ENCODE data around the gene NALCN. TPM values are rescaled to one million over a fixed set of nuclear protein-coding genes. Genes with fewer than 3 reads are reported as not detected.

Gene NALCN
- total RNA-seq, 3 donors from 2014 or later (not counting 1 experiment from before 2014, with no cell fraction given): not detected

- Mint-ChIP-seq H3K27me3 (ENCODE audit: low read depth in 2 of 2) (no peaks in the 10 kb centered on the region), H3K4me3 (no peak overlapping the region), H3K4me1 (no peaks in the 10 kb centered on the region), H3K27ac (no peak overlapping the region), H3K36me3 (no peaks in the 10 kb centered on the region), H3K9me3 (peaks cover 0 to 7% of the 10 kb centered on the region in 2 donors)
- no peak for ATAC-seq
- DNase-seq: no peak
- TF ChIP-seq CTCF (IDR thresholded peaks at IDR 0.05): no peak
- Histone ChIP-seq H3K27me3 (ENCODE audit: control insufficient read depth, insufficient read depth, low read length) (no peaks in the 10 kb centered on the region), H3K27ac (ENCODE audit: low read length) (no peak overlapping the region), H3K4me1 (ENCODE audit: control insufficient read depth, insufficient read depth, low read length) (no peaks in the 10 kb centered on the region), H3K4me3 (ENCODE audit: low read length) (no peak overlapping the region), H3K9me3 (ENCODE audit: control insufficient read depth, insufficient read depth, low read length) (no peaks in the 10 kb centered on the region), H3K36me3 (ENCODE audit: control insufficient read depth, insufficient read depth, low read length) (no peaks in the 10 kb centered on the region)
- intact Hi-C loops (cut with micrococcal nuclease): no loop called here
Observed at GRCh38 chr13:101238555-101238954, 177.8 kb downstream of the NALCN start.

- no peak overlapping the region for H3K27ac Mint-ChIP-seq
- intact Hi-C loops (cut with micrococcal nuclease): no loop called here
- Histone ChIP-seq H3K4me3 (ENCODE audit: low read length) (no peak overlapping the region), H3K36me3 (ENCODE audit: control insufficient read depth, insufficient read depth, low read length) (no peaks in the 10 kb centered on the region), H3K4me1 (ENCODE audit: control insufficient read depth, insufficient read depth, low read length) (no peaks in the 10 kb centered on the region), H3K27me3 (ENCODE audit: control insufficient read depth, insufficient read depth, low read length) (no peaks in the 10 kb centered on the region), H3K27ac (ENCODE audit: low read length) (no peak overlapping the region), H3K9me3 (ENCODE audit: control insufficient read depth, insufficient read depth, low read length) (no peaks in the 10 kb centered on the region)
- ATAC-seq (no peak), DNase-seq (no peak)
- no peaks in the 10 kb centered on the region for H3K4me1 Mint-ChIP-seq
- no peaks in the 10 kb centered on the region for H3K27me3 Mint-ChIP-seq (ENCODE audit: low read depth in 2 of 2)
- WGBS (ENCODE audit: insufficient coverage): 86% methylated on average over 3 of the region's 5 CpGs
- no peaks in the 10 kb centered on the region for H3K36me3 Mint-ChIP-seq
- no peak overlapping the region for H3K4me3 Mint-ChIP-seq
- peaks cover 0 to 2% of the 10 kb centered on the region in 2 donors for H3K9me3 Mint-ChIP-seq
- no peak for TF ChIP-seq CTCF (IDR thresholded peaks at IDR 0.05)
Observed at GRCh38 chr13:101231751-101232428, 184.4 kb downstream of the NALCN start.

- TF ChIP-seq CTCF (IDR thresholded peaks at IDR 0.05): no peak
- no peaks in the 10 kb centered on the region for H3K27me3 Mint-ChIP-seq (ENCODE audit: low read depth in 2 of 2)
- H3K27ac Mint-ChIP-seq: no peak overlapping the region
- Histone ChIP-seq H3K27ac (ENCODE audit: low read length) (no peak overlapping the region), H3K4me3 (ENCODE audit: low read length) (no peak overlapping the region), H3K36me3 (ENCODE audit: control insufficient read depth, insufficient read depth, low read length) (no peaks in the 10 kb centered on the region), H3K27me3 (ENCODE audit: control insufficient read depth, insufficient read depth, low read length) (no peaks in the 10 kb centered on the region), H3K4me1 (ENCODE audit: control insufficient read depth, insufficient read depth, low read length) (no peaks in the 10 kb centered on the region), H3K9me3 (ENCODE audit: control insufficient read depth, insufficient read depth, low read length) (peaks cover 4% of the 10 kb centered on the region)
- no peaks in the 10 kb centered on the region for H3K36me3 Mint-ChIP-seq
- H3K9me3 Mint-ChIP-seq: peaks cover 0 to 7% of the 10 kb centered on the region in 2 donors
- no peaks in the 10 kb centered on the region for H3K4me1 Mint-ChIP-seq
- ATAC-seq: no peak
- 72% methylated on average over 3 of the region's 6 CpGs for WGBS (ENCODE audit: insufficient coverage)
- no peak overlapping the region for H3K4me3 Mint-ChIP-seq
- DNase-seq: no peak
- intact Hi-C loops (cut with micrococcal nuclease): no loop called here
Observed at GRCh38 chr13:101230271-101230890, 185.9 kb downstream of the NALCN start.

Data from natural killer cell (primary cell).